HepG2 (cell line): ENCODE measurements around the gene GAL3ST3. TPM values are rescaled to one million over a fixed set of nuclear protein-coding genes. Genes with fewer than 3 reads are reported as not detected.

ENCODE experiments used
- DDIT3 ChIP-seq: sonication (generic); formaldehyde crosslinking; IDR thresholded peaks from 2 replicates; pipeline ENCODE4 v1.4.0; 2020; ENCODE audit warnings: mild to moderate bottlenecking, missing genetic modification reagents
- ESRRA ChIP-seq: sonication (generic); formaldehyde crosslinking; IDR thresholded peaks from 2 replicates; pipeline ENCODE4 v1.5.1; 2020; ENCODE audit warnings: mild to moderate bottlenecking, low read depth, missing genetic modification reagents
- FOXA1 ChIP-seq, 2 experiments: fragments of 450-650 bp in 1 of 2; sonication (generic) in 1 of 2; formaldehyde crosslinking in 1 of 2; IDR thresholded peaks; 2 replicates each; pipeline versions ENCODE4 v1.4.0 to v1.6.1; 2016 to 2020; ENCODE audit warnings: missing genetic modification reagents in 1 of 2
- GABPB1 ChIP-seq: IDR thresholded peaks from 2 replicates; pipeline ENCODE4 v1.6.1; 2016; ENCODE audit warnings: mild to moderate bottlenecking, missing genetic modification reagents, moderate library complexity, missing compliant biosample characterization
- GZF1 ChIP-seq: sonication (generic); formaldehyde crosslinking; IDR thresholded peaks from 2 replicates; pipeline ENCODE4 v1.5.1; 2020; ENCODE audit warnings: mild to moderate bottlenecking, missing genetic modification reagents
- MTERF4 ChIP-seq: sonication (generic); formaldehyde crosslinking; IDR thresholded peaks from 2 replicates; pipeline ENCODE4 v1.8.0; 2023; ENCODE audit warnings: mild to moderate bottlenecking, missing genetic modification reagents
- SMYD3 ChIP-seq: sonication (generic); formaldehyde crosslinking; IDR thresholded peaks from 2 replicates; pipeline ENCODE4 v1.8.1; 2023; ENCODE audit warnings: mild to moderate bottlenecking, missing genetic modification reagents
- SP2 ChIP-seq: sonication (generic); formaldehyde crosslinking; IDR thresholded peaks from 2 replicates; pipeline ENCODE4 v1.5.1; 2020; ENCODE audit warnings: mild to moderate bottlenecking, missing genetic modification reagents
- ZFP37 ChIP-seq: sonication (generic); formaldehyde crosslinking; IDR thresholded peaks from 2 replicates; pipeline ENCODE4 v1.4.0; 2020; ENCODE audit warnings: missing genetic modification reagents, borderline replicate concordance
- ZFX ChIP-seq: sonication (generic); formaldehyde crosslinking; IDR thresholded peaks from 2 replicates; pipeline ENCODE4 v1.4.0; 2020; ENCODE audit warnings: mild to moderate bottlenecking, low read depth, missing genetic modification reagents, moderate library complexity
- ZNF24 ChIP-seq: fragments of 450-650 bp; IDR thresholded peaks from 2 replicates; pipeline ENCODE4 v1.6.1; 2017; ENCODE audit warnings: antibody characterized with exemption, mild to moderate bottlenecking
- ZNF329 ChIP-seq: sonication (generic); formaldehyde crosslinking; IDR thresholded peaks from 2 replicates; pipeline ENCODE4 v1.9.0; 2021; ENCODE audit warnings: low read depth, mild to moderate bottlenecking, missing genetic modification reagents
- ZNF430 ChIP-seq: sonication (generic); formaldehyde crosslinking; IDR thresholded peaks from 2 replicates; pipeline ENCODE4 v1.9.0; 2021; ENCODE audit warnings: mild to moderate bottlenecking, missing genetic modification reagents
- ZNF484 ChIP-seq: sonication (generic); formaldehyde crosslinking; IDR thresholded peaks from 2 replicates; pipeline ENCODE4 v1.5.1; 2020; ENCODE audit warnings: mild to moderate bottlenecking, low read depth, missing genetic modification reagents, borderline replicate concordance
- ZNF639 ChIP-seq: conservative IDR thresholded peaks from 2 replicates; pipeline ENCODE4 v1.6.1; 2018; ENCODE audit warnings: missing genetic modification reagents
- ZNF678 ChIP-seq: sonication (generic); formaldehyde crosslinking; IDR thresholded peaks from 2 replicates; pipeline ENCODE4 v1.4.0; 2020; ENCODE audit warnings: mild to moderate bottlenecking, missing genetic modification reagents
- ZNF879 ChIP-seq: sonication (generic); formaldehyde crosslinking; IDR thresholded peaks from 2 replicates; pipeline ENCODE4 v1.8.1; 2023; ENCODE audit warnings: missing genetic modification reagents
- ZNF891 ChIP-seq: sonication (generic); formaldehyde crosslinking; IDR thresholded peaks from 2 replicates; pipeline ENCODE4 v1.5.0; 2020; ENCODE audit warnings: mild to moderate bottlenecking, missing genetic modification reagents
- polyA plus RNA-seq, 8 experiments: library from polyadenylated mRNA; depleted of rRNA in 3 of 8; stranded (reverse) in 7 of 8; unstranded in 1 of 8; fragments of >200 nt; fragmentation: Illumina TruSeq in 4 of 8; extraction: Trizol in 4 of 8; gene quantifications; 2 replicates each; pipeline versions ENCODE4 v1.2.1 to v1.2.3, GENCODE V29; 2011 to 2016; ENCODE audit warnings: low read depth in 4 of 8, missing spikeins in 1 of 8, mixed read lengths in 1 of 8; ENCODE audit not compliant: insufficient read depth in 1 of 8
- total RNA-seq, 5 experiments: library from RNA; depleted of rRNA; stranded (reverse); fragments of >200 nt; fragmentation: Illumina TruSeq; extraction: Trizol; gene quantifications; 2 replicates each; pipeline ENCODE4 v1.2.3, GENCODE V29; 2016; ENCODE audit warnings: low read depth in 1 of 5
- TF ChIP-seq, protein P1 (sequence below), 2 experiments: fragments of 450-650 bp in 1 of 2; sonication (generic) in 1 of 2; formaldehyde crosslinking; IDR thresholded peaks; 2 replicates each; pipeline versions ENCODE4 v1.5.0 to v1.8.0; 2020 to 2022; ENCODE audit warnings: mild to moderate bottlenecking in 1 of 2, missing genetic modification reagents in 1 of 2
- TF ChIP-seq, protein P2 (sequence below): sonication (generic); formaldehyde crosslinking; IDR thresholded peaks from 2 replicates; pipeline ENCODE4 v1.8.0; 2022; ENCODE audit warnings: missing genetic modification reagents, mild to moderate bottlenecking, borderline replicate concordance
- TF ChIP-seq, protein P3 (sequence below): sonication (generic); formaldehyde crosslinking; IDR thresholded peaks from 2 replicates; pipeline ENCODE4 v1.8.1; 2023; ENCODE audit warnings: missing genetic modification reagents, inconsistent platforms, borderline replicate concordance

The GAL3ST3 gene
- total and polyA plus RNA-seq, 2 of the 13 experiments (the other 11 are each of a cell fraction or from before 2014, with no cell fraction given): not detected

DNA sequence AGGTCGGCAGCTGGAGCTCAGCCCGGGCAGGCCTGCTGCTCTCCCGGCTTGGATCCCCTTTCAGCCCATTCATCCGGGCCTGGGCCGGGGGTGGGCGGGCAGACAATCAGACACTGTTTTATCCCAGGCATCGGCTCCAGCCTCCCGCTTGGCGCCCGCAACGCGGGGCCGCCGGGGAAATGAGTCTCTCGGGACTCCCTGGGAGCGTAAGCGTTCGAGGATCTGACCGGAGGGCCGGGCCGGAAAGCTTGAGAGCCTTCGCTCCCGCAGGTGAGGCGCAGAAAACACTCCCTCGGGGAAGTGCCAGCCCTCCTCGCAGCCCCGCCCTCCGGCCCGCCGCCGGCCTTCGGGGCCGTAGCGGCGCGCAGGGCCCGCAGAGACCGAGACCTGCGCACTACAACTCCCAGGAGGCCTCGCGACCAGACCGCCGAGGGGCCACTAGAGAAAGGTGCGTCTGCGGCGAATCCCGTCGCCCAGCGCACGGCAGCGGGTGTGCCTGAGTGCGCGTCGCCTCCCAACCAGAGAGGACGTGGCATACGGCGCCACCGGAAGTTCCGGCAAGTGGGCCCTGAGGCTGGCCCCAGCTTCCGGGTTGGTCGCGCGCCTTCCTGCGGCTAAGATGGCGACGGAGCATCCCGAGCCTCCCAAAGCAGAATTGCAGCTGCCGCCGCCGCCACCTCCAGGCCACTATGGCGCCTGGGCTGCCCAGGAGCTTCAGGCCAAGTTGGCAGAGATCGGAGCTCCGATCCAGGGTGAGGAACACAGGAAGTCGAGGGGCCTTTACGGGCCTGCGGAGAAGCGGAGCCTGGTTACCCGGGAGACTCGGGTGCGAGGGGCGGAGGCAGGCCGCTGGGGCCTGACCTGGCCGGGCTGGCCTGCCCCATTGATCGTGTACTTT, 3.1 kb upstream of the GAL3ST3 start, which contains the start of gene SF3B2 (continued):
- TF ChIP-seq ZNF484 (no peak), ZNF678 (CRISPR knock-in tag) (0 out of 2 replicates have a peak, but pooled peaks have one; percentile 44), SP2 (CRISPR knock-in tag) (peak; percentile 95), ZNF24 (no peak), SMYD3 (0 out of 2 replicates have a peak, but pooled peaks have one; percentile 60), MTERF4 (CRISPR knock-in tag) (no peak), FOXA1 (IDR thresholded peaks at IDR 0.05) (no peak), FOXA1 (CRISPR knock-in tag; IDR thresholded peaks at IDR 0.05) (no peak; the same call in 1 of the 2 replicates), ESRRA (no peak; the same call in 1 of the 2 replicates), ZFP37 (CRISPR knock-in tag) (no peak), ZNF329 (CRISPR knock-in tag) (0 out of 2 replicates have a peak, but pooled peaks have one; percentile 42), ZNF639 (CRISPR knock-in tag) (peak; percentile 92), DDIT3 (CRISPR knock-in tag) (no peak), ZNF891 (CRISPR knock-in tag) (peak; percentile 80; the same call in 1 of the 2 replicates), ZFX (peak; percentile 94), ZNF879 (peak; percentile 75; the same call in 1 of the 2 replicates), ZNF430 (peak; percentile 73), GZF1 (no peak), GABPB1 (CRISPR knock-in tag) (peak; percentile 99)
- TF ChIP-seq, protein P1, sequence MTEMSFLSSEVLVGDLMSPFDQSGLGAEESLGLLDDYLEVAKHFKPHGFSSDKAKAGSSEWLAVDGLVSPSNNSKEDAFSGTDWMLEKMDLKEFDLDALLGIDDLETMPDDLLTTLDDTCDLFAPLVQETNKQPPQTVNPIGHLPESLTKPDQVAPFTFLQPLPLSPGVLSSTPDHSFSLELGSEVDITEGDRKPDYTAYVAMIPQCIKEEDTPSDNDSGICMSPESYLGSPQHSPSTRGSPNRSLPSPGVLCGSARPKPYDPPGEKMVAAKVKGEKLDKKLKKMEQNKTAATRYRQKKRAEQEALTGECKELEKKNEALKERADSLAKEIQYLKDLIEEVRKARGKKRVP (CRISPR knock-in tag; IDR thresholded peaks at IDR 0.05): peak in 1 of 2 experiments; percentile 14; a peak in 1 of 4 replicates
- TF ChIP-seq, protein P2, sequence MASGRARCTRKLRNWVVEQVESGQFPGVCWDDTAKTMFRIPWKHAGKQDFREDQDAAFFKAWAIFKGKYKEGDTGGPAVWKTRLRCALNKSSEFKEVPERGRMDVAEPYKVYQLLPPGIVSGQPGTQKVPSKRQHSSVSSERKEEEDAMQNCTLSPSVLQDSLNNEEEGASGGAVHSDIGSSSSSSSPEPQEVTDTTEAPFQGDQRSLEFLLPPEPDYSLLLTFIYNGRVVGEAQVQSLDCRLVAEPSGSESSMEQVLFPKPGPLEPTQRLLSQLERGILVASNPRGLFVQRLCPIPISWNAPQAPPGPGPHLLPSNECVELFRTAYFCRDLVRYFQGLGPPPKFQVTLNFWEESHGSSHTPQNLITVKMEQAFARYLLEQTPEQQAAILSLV (CRISPR knock-in tag): peak; percentile 54; the same call in 1 of the 2 replicates
- TF ChIP-seq, protein P3, sequence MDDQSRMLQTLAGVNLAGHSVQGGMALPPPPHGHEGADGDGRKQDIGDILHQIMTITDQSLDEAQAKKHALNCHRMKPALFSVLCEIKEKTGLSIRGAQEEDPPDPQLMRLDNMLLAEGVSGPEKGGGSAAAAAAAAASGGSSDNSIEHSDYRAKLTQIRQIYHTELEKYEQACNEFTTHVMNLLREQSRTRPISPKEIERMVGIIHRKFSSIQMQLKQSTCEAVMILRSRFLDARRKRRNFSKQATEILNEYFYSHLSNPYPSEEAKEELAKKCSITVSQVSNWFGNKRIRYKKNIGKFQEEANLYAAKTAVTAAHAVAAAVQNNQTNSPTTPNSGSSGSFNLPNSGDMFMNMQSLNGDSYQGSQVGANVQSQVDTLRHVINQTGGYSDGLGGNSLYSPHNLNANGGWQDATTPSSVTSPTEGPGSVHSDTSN: no peak
